Parathyroid adenoma (tissue), 2 donors: ENCODE data around the gene RALB.
A peak's percentile ranks its signal among the peaks of the same experiment; 100 is the strongest.

Source experiments
- H2AFZ ChIP-seq: fragments of 300-600 bp; sonication (generic); one replicate; pipeline ENCODE4 v1.7.0; 2017; ENCODE audit warnings: antibody characterized with exemption, mild to moderate bottlenecking
- H3K27ac ChIP-seq: fragments of 300-600 bp; sonication (generic); one replicate; pipeline ENCODE4 v1.7.0; 2017
- H3K27me3 ChIP-seq: fragments of 300-600 bp; sonication (generic); one replicate; pipeline ENCODE4 v1.7.0; 2017; ENCODE audit warnings: low read length; ENCODE audit not compliant: control insufficient read depth, insufficient read depth
- H3K36me3 ChIP-seq: fragments of 300-600 bp; sonication (generic); one replicate; pipeline ENCODE4 v1.7.0; 2017; ENCODE audit warnings: low read length; ENCODE audit not compliant: control insufficient read depth, insufficient read depth
- H3K4me1 ChIP-seq: fragments of 300-600 bp; sonication (generic); one replicate; pipeline ENCODE4 v1.7.0; 2017; ENCODE audit warnings: control low read depth
- H3K4me2 ChIP-seq: fragments of 300-600 bp; sonication (generic); one replicate; pipeline ENCODE4 v1.7.0; 2017; ENCODE audit warnings: low read length
- H3K4me3 ChIP-seq: fragments of 300-600 bp; sonication (generic); one replicate; pipeline ENCODE4 v1.7.0; 2017; ENCODE audit warnings: low read depth, low read length
- H3K79me2 ChIP-seq: fragments of 300-600 bp; sonication (generic); one replicate; pipeline ENCODE4 v1.7.0; 2017; ENCODE audit warnings: control low read depth
- H3K9ac ChIP-seq: fragments of 300-600 bp; sonication (generic); one replicate; pipeline ENCODE4 v1.7.0; 2017; ENCODE audit warnings: mild to moderate bottlenecking
- H3K9me3 ChIP-seq: fragments of 300-600 bp; sonication (generic); one replicate; pipeline ENCODE4 v1.7.0; 2017; ENCODE audit warnings: low read length; ENCODE audit not compliant: control insufficient read depth
- TF ChIP-seq, protein P1 (sequence below): fragments of 300-600 bp; sonication (generic); IDR thresholded peaks from one replicate; pipeline ENCODE4 v1.7.0; 2017; ENCODE audit warnings: antibody characterized with exemption, mild to moderate bottlenecking
- donor health status: primary hyperparathyroidism.

RALB gene

DNA sequence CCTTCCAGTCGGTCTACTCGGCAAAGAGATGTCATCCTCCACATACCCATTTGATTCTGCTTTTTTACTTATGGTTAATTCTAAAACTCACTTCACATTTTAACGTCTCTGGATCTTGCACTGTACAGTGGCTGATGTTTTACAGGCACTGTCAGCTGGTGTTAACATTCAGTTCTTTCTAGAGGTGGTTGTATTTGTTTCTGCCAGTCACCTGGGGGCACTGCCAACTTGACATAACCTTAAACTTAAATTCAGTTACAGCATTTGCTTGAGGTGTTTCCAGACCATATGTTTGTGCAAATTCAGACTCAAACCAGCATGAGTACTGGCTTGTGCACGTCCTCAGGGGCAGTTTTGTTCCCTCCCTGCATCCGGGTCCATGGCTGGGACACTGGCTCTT, 24.1 kb upstream of the RALB start:
- H2AFZ ChIP-seq: no peak overlapping the region
- H3K27me3 ChIP-seq: no peaks in the 10 kb centered on the region
- no peak overlapping the region for H3K9ac ChIP-seq
- H3K36me3 ChIP-seq: no peaks in the 10 kb centered on the region
- H3K4me3 ChIP-seq: no peak overlapping the region
- TF ChIP-seq, protein P1, sequence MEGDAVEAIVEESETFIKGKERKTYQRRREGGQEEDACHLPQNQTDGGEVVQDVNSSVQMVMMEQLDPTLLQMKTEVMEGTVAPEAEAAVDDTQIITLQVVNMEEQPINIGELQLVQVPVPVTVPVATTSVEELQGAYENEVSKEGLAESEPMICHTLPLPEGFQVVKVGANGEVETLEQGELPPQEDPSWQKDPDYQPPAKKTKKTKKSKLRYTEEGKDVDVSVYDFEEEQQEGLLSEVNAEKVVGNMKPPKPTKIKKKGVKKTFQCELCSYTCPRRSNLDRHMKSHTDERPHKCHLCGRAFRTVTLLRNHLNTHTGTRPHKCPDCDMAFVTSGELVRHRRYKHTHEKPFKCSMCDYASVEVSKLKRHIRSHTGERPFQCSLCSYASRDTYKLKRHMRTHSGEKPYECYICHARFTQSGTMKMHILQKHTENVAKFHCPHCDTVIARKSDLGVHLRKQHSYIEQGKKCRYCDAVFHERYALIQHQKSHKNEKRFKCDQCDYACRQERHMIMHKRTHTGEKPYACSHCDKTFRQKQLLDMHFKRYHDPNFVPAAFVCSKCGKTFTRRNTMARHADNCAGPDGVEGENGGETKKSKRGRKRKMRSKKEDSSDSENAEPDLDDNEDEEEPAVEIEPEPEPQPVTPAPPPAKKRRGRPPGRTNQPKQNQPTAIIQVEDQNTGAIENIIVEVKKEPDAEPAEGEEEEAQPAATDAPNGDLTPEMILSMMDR: peak; percentile 34
- no peaks in the 10 kb centered on the region for H3K9me3 ChIP-seq
- H3K27ac ChIP-seq: peak overlapping the region; percentile 97
- H3K4me1 ChIP-seq: peaks cover 81% of the 10 kb centered on the region
- peaks cover 13% of the 10 kb centered on the region for H3K79me2 ChIP-seq
- peak overlapping the region; percentile 5 for H3K4me2 ChIP-seq

DNA sequence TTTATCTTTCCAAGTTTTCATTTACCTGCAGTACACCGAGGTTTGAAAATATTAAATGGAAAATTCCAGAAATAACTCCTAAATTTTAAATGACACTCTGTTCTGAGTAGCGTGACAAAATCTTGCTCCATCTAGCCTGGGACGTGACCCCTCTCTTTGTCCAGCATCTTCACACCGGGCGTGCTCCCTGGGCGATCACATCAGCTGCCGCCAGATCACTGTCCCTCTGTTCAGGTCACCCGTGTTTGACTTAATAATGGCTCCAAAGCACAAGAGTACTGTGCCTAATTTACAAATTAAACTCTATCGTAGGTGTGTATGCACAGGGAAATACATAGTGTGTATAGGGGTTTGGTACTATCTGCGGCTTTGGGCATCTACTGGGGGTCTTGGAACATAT, 23.3 kb upstream of the RALB start:
- H3K9ac ChIP-seq: no peak overlapping the region
- peaks cover 11% of the 10 kb centered on the region for H3K79me2 ChIP-seq
- H3K4me3 ChIP-seq: peak overlapping the region; percentile 30
- peak overlapping the region; percentile 23 for H2AFZ ChIP-seq
- no peaks in the 10 kb centered on the region for H3K27me3 ChIP-seq
- no peaks in the 10 kb centered on the region for H3K9me3 ChIP-seq
- peak overlapping the region; percentile 40 for H3K4me2 ChIP-seq
- H3K36me3 ChIP-seq: no peaks in the 10 kb centered on the region
- peaks cover 76% of the 10 kb centered on the region for H3K4me1 ChIP-seq
- peak overlapping the region; percentile 97 for H3K27ac ChIP-seq
- TF ChIP-seq, protein P1: no peak

DNA sequence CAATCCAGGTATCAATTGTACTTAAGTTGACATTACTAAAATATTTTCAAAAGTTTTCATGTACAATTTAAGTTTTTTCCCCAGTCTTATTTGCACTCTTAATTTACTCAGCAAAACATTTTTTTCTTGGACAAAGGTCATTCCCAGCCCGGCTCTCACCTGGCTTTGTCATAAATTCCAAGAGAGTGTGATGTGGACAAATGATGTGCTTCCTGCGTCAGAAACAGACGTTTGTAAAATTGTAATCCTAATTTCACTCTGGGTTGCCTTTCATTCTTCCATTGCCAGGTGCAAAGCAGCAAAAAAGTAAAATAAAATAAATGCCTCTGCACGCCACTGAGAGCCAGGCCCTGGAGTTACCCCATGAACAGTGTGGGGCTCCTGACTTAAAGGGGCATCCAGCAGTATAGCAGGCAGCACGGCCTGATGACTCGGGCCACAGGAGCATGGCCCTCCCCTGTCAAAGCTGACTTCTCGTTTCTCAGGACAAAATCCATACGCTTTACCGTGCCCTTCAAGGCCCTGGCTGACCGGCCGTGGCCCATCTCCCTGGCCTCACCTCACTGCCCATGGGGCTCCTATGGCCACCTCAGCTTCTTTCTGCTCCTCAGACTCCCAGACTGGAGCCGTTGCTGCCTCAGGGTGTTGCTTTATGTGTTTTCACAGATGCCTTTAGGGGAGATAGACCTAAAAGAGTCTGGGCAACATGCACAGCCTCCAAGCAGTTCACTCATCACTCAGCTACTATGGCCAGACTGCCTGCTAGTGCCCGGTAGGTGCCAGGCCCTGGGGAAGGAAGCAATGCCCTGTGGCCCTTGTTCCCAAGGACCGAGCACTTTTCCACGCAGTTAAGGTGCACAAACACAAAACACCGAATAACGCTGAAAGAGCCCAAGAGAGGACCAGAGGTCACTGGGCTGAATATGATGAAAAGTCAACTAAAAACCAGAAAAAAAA, 21.9 kb upstream of the RALB start:
- Histone ChIP-seq H2AFZ (peak overlapping the region; percentile 59), H3K79me2 (peaks cover 5% of the 10 kb centered on the region), H3K4me3 (peak overlapping the region; percentile 17), H3K27ac (peak overlapping the region; percentile 97), H3K9ac (no peak overlapping the region), H3K36me3 (no peaks in the 10 kb centered on the region), H3K9me3 (no peaks in the 10 kb centered on the region), H3K4me2 (peak overlapping the region; percentile 46), H3K4me1 (peaks cover 63% of the 10 kb centered on the region), H3K27me3 (no peaks in the 10 kb centered on the region)
- TF ChIP-seq, protein P1: no peak

DNA sequence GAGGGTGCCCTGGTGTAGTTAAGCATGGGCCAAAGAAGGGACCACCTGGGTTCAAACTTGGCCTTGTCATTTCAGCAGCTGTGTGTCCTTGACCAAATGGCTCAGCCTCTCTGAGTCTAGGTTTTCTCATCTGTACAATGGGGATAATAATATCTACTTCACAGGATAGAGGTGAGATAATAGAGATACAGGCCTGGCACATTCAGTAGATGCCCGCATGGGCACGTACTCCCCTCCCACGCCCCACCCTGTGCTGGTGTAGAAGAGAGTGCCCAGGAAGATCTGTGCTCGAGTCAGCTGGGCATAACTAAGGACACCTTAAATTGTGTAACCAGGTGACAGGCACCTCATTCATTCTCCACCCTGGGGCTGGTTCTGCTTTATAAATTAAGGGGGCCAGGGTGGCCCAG, 21.1 kb upstream of the RALB start:
- H3K4me2 ChIP-seq: peak overlapping the region; percentile 56
- H3K9me3 ChIP-seq: no peaks in the 10 kb centered on the region
- peaks cover 5% of the 10 kb centered on the region for H3K79me2 ChIP-seq
- peak overlapping the region; percentile 47 for H3K4me3 ChIP-seq
- no peak overlapping the region for H3K9ac ChIP-seq
- no peaks in the 10 kb centered on the region for H3K36me3 ChIP-seq
- no peaks in the 10 kb centered on the region for H3K27me3 ChIP-seq
- H3K4me1 ChIP-seq: peaks cover 55% of the 10 kb centered on the region
- TF ChIP-seq, protein P1: no peak
- H3K27ac ChIP-seq: peak overlapping the region; percentile 97
- H2AFZ ChIP-seq: no peak overlapping the region
